HepG2 (cell line): ENCODE measurements around the gene CHDH. TPM values are rescaled to one million over a fixed set of nuclear protein-coding genes. Genes with fewer than 3 reads are reported as not detected.

Experiments
- CBX1 ChIP-seq: IDR thresholded peaks from one replicate; pipeline ENCODE4 v1.6.1; 2016; ENCODE audit warnings: antibody characterized with exemption, low read depth
- EEA1 ChIP-seq: sonication (generic); formaldehyde crosslinking; IDR thresholded peaks from 2 replicates; pipeline ENCODE4 v1.5.1; 2020; ENCODE audit warnings: mild to moderate bottlenecking, missing genetic modification reagents, borderline replicate concordance
- FOXC1 ChIP-seq: sonication (generic); formaldehyde crosslinking; IDR thresholded peaks from 2 replicates; pipeline ENCODE4 v1.8.0; 2022; ENCODE audit warnings: mild to moderate bottlenecking, missing genetic modification reagents, borderline replicate concordance
- FOXO1 ChIP-seq: sonication (generic); formaldehyde crosslinking; IDR thresholded peaks from 2 replicates; pipeline ENCODE4 v1.4.0; 2020; ENCODE audit warnings: missing genetic modification reagents
- GTF3A ChIP-seq: sonication (generic); formaldehyde crosslinking; conservative IDR thresholded peaks from 2 replicates; pipeline ENCODE4 v1.4.0; 2020; ENCODE audit warnings: mild to moderate bottlenecking, missing genetic modification reagents
- GZF1 ChIP-seq: sonication (generic); formaldehyde crosslinking; IDR thresholded peaks from 2 replicates; pipeline ENCODE4 v1.5.1; 2020; ENCODE audit warnings: mild to moderate bottlenecking, missing genetic modification reagents
- JDP2 ChIP-seq: sonication (generic); formaldehyde crosslinking; IDR thresholded peaks from 2 replicates; pipeline ENCODE4 v1.8.1; 2022; ENCODE audit warnings: missing genetic modification reagents, borderline replicate concordance
- NAIF1 ChIP-seq: sonication (generic); formaldehyde crosslinking; IDR thresholded peaks from 2 replicates; pipeline ENCODE4 v1.5.0; 2020; ENCODE audit warnings: mild to moderate bottlenecking, missing genetic modification reagents, borderline replicate concordance
- NFATC3 ChIP-seq: sonication (generic); formaldehyde crosslinking; IDR thresholded peaks from 2 replicates; pipeline ENCODE4 v1.5.1; 2020; ENCODE audit warnings: mild to moderate bottlenecking, missing genetic modification reagents
- PLRG1 ChIP-seq: fragments of 450-650 bp; conservative IDR thresholded peaks from 2 replicates; pipeline ENCODE4 v1.6.1; 2016
- TOE1 ChIP-seq: sonication (generic); formaldehyde crosslinking; IDR thresholded peaks from 2 replicates; pipeline ENCODE4 v1.4.0; 2020; ENCODE audit warnings: mild to moderate bottlenecking, missing genetic modification reagents
- ZBTB7A ChIP-seq: sonication (generic); formaldehyde crosslinking; IDR thresholded peaks from 2 replicates; pipeline ENCODE4 v1.8.0; 2022; ENCODE audit warnings: mild to moderate bottlenecking, missing genetic modification reagents
- ZNF34 ChIP-seq: sonication (generic); formaldehyde crosslinking; IDR thresholded peaks from 2 replicates; pipeline ENCODE4 v1.4.0; 2020; ENCODE audit warnings: mild to moderate bottlenecking, missing genetic modification reagents, borderline replicate concordance
- ZNF367 ChIP-seq: sonication (generic); formaldehyde crosslinking; IDR thresholded peaks from 2 replicates; pipeline ENCODE4 v1.4.0; 2020; ENCODE audit warnings: missing genetic modification reagents, borderline replicate concordance
- ZNF652 ChIP-seq: IDR thresholded peaks from 2 replicates; pipeline ENCODE4 v1.6.1; 2016; ENCODE audit warnings: low read depth, borderline replicate concordance
- ZNF674 ChIP-seq: sonication (generic); formaldehyde crosslinking; IDR thresholded peaks from 2 replicates; pipeline ENCODE4 v1.5.0; 2020; ENCODE audit warnings: low read depth, mild to moderate bottlenecking, missing genetic modification reagents
- ZNF678 ChIP-seq: sonication (generic); formaldehyde crosslinking; IDR thresholded peaks from 2 replicates; pipeline ENCODE4 v1.4.0; 2020; ENCODE audit warnings: mild to moderate bottlenecking, missing genetic modification reagents
- ZNF720 ChIP-seq: sonication (generic); formaldehyde crosslinking; IDR thresholded peaks from 2 replicates; pipeline ENCODE4 v1.4.0; 2020; ENCODE audit warnings: missing genetic modification reagents
- ZNF761 ChIP-seq: sonication (generic); formaldehyde crosslinking; conservative IDR thresholded peaks from 2 replicates; pipeline ENCODE4 v1.4.0; 2020; ENCODE audit warnings: mild to moderate bottlenecking, missing genetic modification reagents
- ZNF775 ChIP-seq: sonication (generic); formaldehyde crosslinking; IDR thresholded peaks from 2 replicates; pipeline ENCODE4 v1.4.0; 2020; ENCODE audit warnings: missing genetic modification reagents, mild to moderate bottlenecking, moderate library complexity, borderline replicate concordance
- polyA plus RNA-seq, 8 experiments: library from polyadenylated mRNA; depleted of rRNA in 3 of 8; stranded (reverse) in 7 of 8; unstranded in 1 of 8; fragments of >200 nt; fragmentation: Illumina TruSeq in 4 of 8; extraction: Trizol in 4 of 8; gene quantifications; 2 replicates each; pipeline versions ENCODE4 v1.2.1 to v1.2.3, GENCODE V29; 2011 to 2016; ENCODE audit warnings: low read depth in 4 of 8, missing spikeins in 1 of 8, mixed read lengths in 1 of 8; ENCODE audit not compliant: insufficient read depth in 1 of 8
- total RNA-seq, 5 experiments: library from RNA; depleted of rRNA; stranded (reverse); fragments of >200 nt; fragmentation: Illumina TruSeq; extraction: Trizol; gene quantifications; 2 replicates each; pipeline ENCODE4 v1.2.3, GENCODE V29; 2016; ENCODE audit warnings: low read depth in 1 of 5
- TF ChIP-seq, protein P1 (sequence below): sonication (generic); formaldehyde crosslinking; IDR thresholded peaks from 2 replicates; pipeline ENCODE4 v1.8.0; 2022; ENCODE audit warnings: missing genetic modification reagents, mild to moderate bottlenecking, moderate library complexity, borderline replicate concordance
- TF ChIP-seq, protein P2 (sequence below), 2 experiments: sonication (generic) in 1 of 2; formaldehyde crosslinking in 1 of 2; IDR thresholded peaks; 2 replicates each; pipeline versions ENCODE4 v1.4.0 to v1.6.1; 2018 to 2020; ENCODE audit warnings: missing genetic modification reagents in 2 of 2, borderline replicate concordance in 1 of 2, low read depth in 1 of 2, mild to moderate bottlenecking in 1 of 2, missing biosample characterization in 1 of 2
- TF ChIP-seq, protein P3 (sequence below): IDR thresholded peaks from 2 replicates; pipeline ENCODE4 v1.6.1; 2016; ENCODE audit warnings: missing compliant biosample characterization, missing genetic modification reagents, borderline replicate concordance
- TF ChIP-seq, protein P4 (sequence below): sonication (generic); formaldehyde crosslinking; IDR thresholded peaks from 2 replicates; pipeline ENCODE4 v1.4.0; 2020; ENCODE audit warnings: missing genetic modification reagents, mild to moderate bottlenecking, borderline replicate concordance

Gene CHDH
- total and polyA plus RNA-seq, 2 of the 13 experiments (the other 11 are each of a cell fraction or from before 2014, with no cell fraction given): 28.1 to 48.9 TPM

DNA sequence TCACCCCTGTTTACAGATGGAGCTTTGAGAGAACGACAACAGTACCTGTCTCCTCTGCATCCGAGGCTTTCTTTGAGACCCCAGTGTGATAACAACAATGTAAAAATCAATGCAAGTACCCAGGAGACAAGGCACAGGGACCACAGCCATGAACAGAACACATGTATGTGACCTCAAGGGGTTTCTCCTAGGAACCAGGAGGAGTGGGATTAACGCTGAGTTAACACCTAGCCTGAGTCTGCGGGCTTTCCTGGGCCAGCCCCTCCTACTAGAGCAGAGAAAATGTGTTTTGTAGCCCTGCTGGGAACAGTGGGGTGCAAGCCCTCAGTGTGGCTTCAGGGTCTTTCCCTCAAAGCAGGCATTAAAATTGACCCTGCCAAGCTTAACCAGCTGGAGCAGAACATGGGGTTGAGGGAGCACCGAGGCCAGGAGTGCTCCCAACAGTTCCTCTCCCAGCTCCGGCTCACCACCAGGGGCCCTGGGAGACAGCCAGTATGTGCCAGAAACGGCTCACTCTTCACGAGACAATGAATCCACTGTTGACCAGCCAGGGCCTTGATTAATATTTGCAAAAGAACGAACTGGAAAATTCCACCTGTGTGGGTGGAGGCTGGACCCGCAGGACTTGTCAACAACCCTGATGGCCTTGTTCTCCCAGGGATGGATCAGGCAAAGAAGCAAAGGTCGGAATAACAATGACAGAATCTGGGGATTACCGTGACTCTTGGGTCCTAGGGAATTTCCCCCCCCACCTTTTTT lies 3.6 kb downstream of the CHDH start (continued):
- TF ChIP-seq, protein P1, sequence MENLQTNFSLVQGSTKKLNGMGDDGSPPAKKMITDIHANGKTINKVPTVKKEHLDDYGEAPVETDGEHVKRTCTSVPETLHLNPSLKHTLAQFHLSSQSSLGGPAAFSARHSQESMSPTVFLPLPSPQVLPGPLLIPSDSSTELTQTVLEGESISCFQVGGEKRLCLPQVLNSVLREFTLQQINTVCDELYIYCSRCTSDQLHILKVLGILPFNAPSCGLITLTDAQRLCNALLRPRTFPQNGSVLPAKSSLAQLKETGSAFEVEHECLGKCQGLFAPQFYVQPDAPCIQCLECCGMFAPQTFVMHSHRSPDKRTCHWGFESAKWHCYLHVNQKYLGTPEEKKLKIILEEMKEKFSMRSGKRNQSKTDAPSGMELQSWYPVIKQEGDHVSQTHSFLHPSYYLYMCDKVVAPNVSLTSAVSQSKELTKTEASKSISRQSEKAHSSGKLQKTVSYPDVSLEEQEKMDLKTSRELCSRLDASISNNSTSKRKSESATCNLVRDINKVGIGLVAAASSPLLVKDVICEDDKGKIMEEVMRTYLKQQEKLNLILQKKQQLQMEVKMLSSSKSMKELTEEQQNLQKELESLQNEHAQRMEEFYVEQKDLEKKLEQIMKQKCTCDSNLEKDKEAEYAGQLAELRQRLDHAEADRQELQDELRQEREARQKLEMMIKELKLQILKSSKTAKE (CRISPR knock-in tag): peak; percentile 5; the same call in 1 of the 2 replicates
- TF ChIP-seq TOE1 (CRISPR knock-in tag) (peak; percentile 51; the same call in 1 of the 2 replicates), ZNF34 (CRISPR knock-in tag) (no peak), FOXC1 (CRISPR knock-in tag) (no peak; the same call in 1 of the 2 replicates), PLRG1 (no peak), NFATC3 (CRISPR knock-in tag) (no peak), GTF3A (CRISPR knock-in tag) (no peak), ZNF652 (CRISPR knock-in tag) (peak; percentile 38; the same call in 1 of the 2 replicates), GZF1 (no peak), ZNF775 (CRISPR knock-in tag) (no peak), ZBTB7A (CRISPR knock-in tag) (no peak), EEA1 (CRISPR knock-in tag) (no peak), JDP2 (CRISPR knock-in tag) (no peak), FOXO1 (CRISPR knock-in tag) (peak; percentile 98), CBX1 (peak; percentile 54), ZNF674 (no peak), NAIF1 (CRISPR knock-in tag) (no peak), ZNF720 (CRISPR knock-in tag) (no peak), ZNF367 (CRISPR knock-in tag) (0 out of 2 replicates have a peak, but pooled peaks have one; percentile 23), ZNF761 (CRISPR knock-in tag) (no peak), ZNF678 (no peak)
- TF ChIP-seq, protein P2, sequence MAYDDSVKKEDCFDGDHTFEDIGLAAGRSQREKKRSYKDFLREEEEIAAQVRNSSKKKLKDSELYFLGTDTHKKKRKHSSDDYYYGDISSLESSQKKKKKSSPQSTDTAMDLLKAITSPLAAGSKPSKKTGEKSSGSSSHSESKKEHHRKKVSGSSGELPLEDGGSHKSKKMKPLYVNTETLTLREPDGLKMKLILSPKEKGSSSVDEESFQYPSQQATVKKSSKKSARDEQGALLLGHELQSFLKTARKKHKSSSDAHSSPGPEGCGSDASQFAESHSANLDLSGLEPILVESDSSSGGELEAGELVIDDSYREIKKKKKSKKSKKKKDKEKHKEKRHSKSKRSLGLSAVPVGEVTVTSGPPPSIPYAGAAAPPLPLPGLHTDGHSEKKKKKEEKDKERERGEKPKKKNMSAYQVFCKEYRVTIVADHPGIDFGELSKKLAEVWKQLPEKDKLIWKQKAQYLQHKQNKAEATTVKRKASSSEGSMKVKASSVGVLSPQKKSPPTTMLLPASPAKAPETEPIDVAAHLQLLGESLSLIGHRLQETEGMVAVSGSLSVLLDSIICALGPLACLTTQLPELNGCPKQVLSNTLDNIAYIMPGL (CRISPR knock-in tag; IDR thresholded peaks at IDR 0.05; ENCODE audit: borderline replicate concordance in 1 of 2, low read depth in 1 of 2): peak in 1 of 2 experiments; percentile 42; a peak in 2 of 4 replicates
- TF ChIP-seq, protein P3, sequence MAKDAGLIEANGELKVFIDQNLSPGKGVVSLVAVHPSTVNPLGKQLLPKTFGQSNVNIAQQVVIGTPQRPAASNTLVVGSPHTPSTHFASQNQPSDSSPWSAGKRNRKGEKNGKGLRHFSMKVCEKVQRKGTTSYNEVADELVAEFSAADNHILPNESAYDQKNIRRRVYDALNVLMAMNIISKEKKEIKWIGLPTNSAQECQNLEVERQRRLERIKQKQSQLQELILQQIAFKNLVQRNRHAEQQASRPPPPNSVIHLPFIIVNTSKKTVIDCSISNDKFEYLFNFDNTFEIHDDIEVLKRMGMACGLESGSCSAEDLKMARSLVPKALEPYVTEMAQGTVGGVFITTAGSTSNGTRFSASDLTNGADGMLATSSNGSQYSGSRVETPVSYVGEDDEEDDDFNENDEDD (CRISPR knock-in tag): no peak
- TF ChIP-seq, protein P4, sequence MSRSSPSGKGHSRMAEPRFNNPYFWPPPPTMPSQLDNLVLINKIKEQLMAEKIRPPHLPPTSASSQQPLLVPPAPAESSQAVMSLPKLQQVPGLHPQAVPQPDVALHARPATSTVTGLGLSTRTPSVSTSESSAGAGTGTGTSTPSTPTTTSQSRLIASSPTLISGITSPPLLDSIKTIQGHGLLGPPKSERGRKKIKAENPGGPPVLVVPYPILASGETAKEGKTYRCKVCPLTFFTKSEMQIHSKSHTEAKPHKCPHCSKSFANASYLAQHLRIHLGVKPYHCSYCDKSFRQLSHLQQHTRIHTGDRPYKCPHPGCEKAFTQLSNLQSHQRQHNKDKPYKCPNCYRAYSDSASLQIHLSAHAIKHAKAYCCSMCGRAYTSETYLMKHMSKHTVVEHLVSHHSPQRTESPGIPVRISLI (CRISPR knock-in tag): peak; percentile 97
